NT2/D1 (cell line): Measurements from ENCODE around the gene CRELD2.

Experiments
- SUZ12 ChIP-seq: IDR thresholded peaks from 2 replicates; pipeline ENCODE4 v1.6.1; 2011; ENCODE audit not compliant: insufficient read length, insufficient read depth; ENCODE audit errors: extremely low read depth
- ZNF274 ChIP-seq: IDR thresholded peaks from 2 replicates; pipeline ENCODE4 v1.6.1; 2011; ENCODE audit warnings: mild to moderate bottlenecking, low read depth, low read length

DNA sequence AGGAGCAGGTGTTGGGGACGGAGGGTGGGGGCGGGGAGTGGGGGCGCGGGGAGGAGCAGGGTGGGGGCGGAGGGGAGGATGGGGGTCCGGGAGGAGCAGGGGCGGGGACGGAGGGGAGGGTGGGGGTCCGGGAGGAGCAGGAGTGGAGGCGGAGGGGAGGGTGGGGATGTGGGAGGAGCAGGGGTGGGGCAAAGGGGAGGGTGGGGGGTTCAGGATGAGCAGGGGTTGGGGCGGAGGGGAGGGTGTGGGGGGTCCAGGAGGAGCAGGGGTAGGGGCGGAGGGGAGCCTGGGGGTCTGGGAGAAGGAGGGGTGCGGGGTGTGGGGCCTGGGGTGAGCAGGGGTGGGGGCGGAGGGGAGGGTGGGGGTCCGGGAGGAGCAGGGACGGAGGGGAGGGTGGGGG is 17.1 kb downstream of the CRELD2 start:
- TF ChIP-seq ZNF274 (no peak), SUZ12 (no peak)
